PC-3 (cell line): Measurements from ENCODE around the gene SNED1.

ENCODE experiments used
- CTCF ChIP-seq: fragments of 300-600 bp; sonication (generic); conservative IDR thresholded peaks from 2 replicates; pipeline ENCODE4 v1.5.1; 2017; ENCODE audit warnings: antibody characterized with exemption, low read depth, mild to moderate bottlenecking, low read length
- EZH2phosphoT487 ChIP-seq: fragments of 300-600 bp; sonication (generic); IDR thresholded peaks from 2 replicates; pipeline ENCODE4 v1.6.1; 2018; ENCODE audit warnings: mild to moderate bottlenecking, antibody characterized with exemption, low read length, borderline replicate concordance

DNA sequence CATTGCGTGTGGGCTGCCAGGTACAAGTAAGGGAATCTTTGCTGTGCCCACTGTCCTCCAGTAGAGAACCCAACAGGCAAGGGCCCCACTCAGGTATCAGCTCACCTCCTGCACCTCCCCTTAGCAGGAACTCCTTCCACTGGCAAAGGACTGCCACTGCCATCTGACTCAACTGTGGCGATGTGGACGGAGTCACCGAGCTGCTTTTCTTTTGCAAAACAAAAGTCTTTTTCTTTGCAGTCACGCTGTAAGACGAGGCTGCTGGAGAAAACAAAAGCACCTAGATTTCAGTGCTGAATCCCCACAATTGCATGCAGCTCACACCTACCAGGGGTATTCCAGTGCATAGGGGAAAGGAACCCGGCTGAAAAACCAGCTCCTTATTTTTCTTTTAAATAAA, 95.8 kb downstream of the SNED1 start:
- TF ChIP-seq CTCF (no peak), EZH2phosphoT487 (no peak)
